ENCODE data around the gene GPR137.

DNA sequence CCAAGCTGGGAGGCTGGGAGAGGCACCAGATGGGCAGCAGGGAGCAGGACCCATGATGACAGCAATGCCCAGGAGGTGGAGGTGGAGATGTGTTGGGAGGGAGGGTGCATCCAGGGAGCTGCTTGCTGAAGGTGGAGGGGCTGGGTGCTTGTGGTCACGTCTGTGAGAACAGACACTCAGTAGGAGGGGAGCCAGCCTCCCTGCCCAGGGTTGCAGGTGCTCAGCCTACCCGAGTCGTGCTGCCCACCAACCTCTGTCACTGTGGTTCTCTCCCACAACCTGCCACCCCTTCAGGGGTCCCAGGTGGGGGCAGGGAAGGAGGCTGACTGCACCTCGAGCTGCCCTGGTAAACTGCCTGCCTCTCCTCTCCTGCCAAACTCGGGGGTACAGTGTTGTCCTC is 37.7 kb downstream of the GPR137 start:
- TF ChIP-seq POLR2AphosphoS5 (IDR thresholded peaks at IDR 0.05; ENCODE audit: low read depth, low read length), result no peak
- TF ChIP-seq REST (IDR thresholded peaks at IDR 0.05; ENCODE audit: insufficient read depth in 1 of 2, low read depth in 2 of 2, low read length in 2 of 2), result no peak
- TF ChIP-seq TAF1 (IDR thresholded peaks at IDR 0.05; ENCODE audit: borderline replicate concordance, insufficient read depth, low read length), result no peak
